DND-41 (cell line): ENCODE data around the gene ZFPM1.

Experiments
- ATAC-seq: fragments of 200-7000 bp; cut with Tn5 transposase; 3 replicates; pipeline ENCODE4 v1.9.1; 2021; ENCODE audit warnings: low read depth; ENCODE audit not compliant: insufficient read depth
- DNase-seq: peaks from one replicate; pipeline ENCODE4 v3.0.0-alpha.2; 2020
- H2AFZ ChIP-seq: 2 replicates; pipeline ENCODE4 v1.6.0; 2012; ENCODE audit warnings: low read depth, low read length
- H3K27ac ChIP-seq: 2 replicates; pipeline ENCODE4 v1.5.1; 2012; ENCODE audit warnings: low read length, inconsistent platforms
- H3K27me3 ChIP-seq: fragments of 200-600 bp; sonication (generic); 2 replicates; pipeline ENCODE4 v1.6.0; 2012; ENCODE audit warnings: low read length, mild to moderate bottlenecking, inconsistent platforms; ENCODE audit not compliant: insufficient read depth, poor library complexity
- H3K36me3 ChIP-seq: 2 replicates; pipeline ENCODE4 v1.5.1; 2012; ENCODE audit warnings: low read length, inconsistent platforms; ENCODE audit not compliant: insufficient read depth
- H3K4me1 ChIP-seq: 2 replicates; pipeline ENCODE4 v1.5.1; 2012; ENCODE audit warnings: mild to moderate bottlenecking, low read length; ENCODE audit not compliant: insufficient read depth
- H3K4me2 ChIP-seq: 2 replicates; pipeline ENCODE4 v1.6.0; 2012; ENCODE audit warnings: mild to moderate bottlenecking, moderate library complexity, low read length, inconsistent platforms; ENCODE audit not compliant: insufficient read depth
- H3K4me3 ChIP-seq, 2 experiments: fragments of 200-600 bp in 1 of 2; shearing (Covaris generic) in 1 of 2; 2 replicates each; pipeline ENCODE4 v1.5.1; 2012 to 2016; ENCODE audit warnings: inconsistent platforms in 2 of 2, low read length in 2 of 2, mild to moderate bottlenecking in 2 of 2, low read depth in 1 of 2, moderate library complexity in 1 of 2
- H3K79me2 ChIP-seq: 2 replicates; pipeline ENCODE4 v1.6.0; 2012; ENCODE audit warnings: low read length, inconsistent platforms; ENCODE audit not compliant: insufficient read depth
- H3K9ac ChIP-seq: 2 replicates; pipeline ENCODE4 v1.6.0; 2012; ENCODE audit warnings: low read depth, mild to moderate bottlenecking, inconsistent platforms, low read length, moderate library complexity
- H3K9me3 ChIP-seq: 2 replicates; pipeline ENCODE4 v1.5.1; 2012; ENCODE audit warnings: low read length, moderate library complexity, mild to moderate bottlenecking, inconsistent platforms; ENCODE audit not compliant: insufficient read depth, severe bottlenecking
- H4K20me1 ChIP-seq: 2 replicates; pipeline ENCODE4 v1.6.0; 2012; ENCODE audit warnings: low read length; ENCODE audit not compliant: insufficient read depth
- EZH2 ChIP-seq: IDR thresholded peaks from 3 replicates; pipeline ENCODE4 v1.6.1; 2012; ENCODE audit warnings: borderline replicate concordance, low read depth, mild to moderate bottlenecking, moderate library complexity, low read length, inconsistent platforms; ENCODE audit not compliant: severe bottlenecking
- TF ChIP-seq, protein P1 (sequence below): IDR thresholded peaks from 2 replicates; pipeline ENCODE4 v1.5.1; 2012; ENCODE audit warnings: borderline replicate concordance, low read length, moderate library complexity, mild to moderate bottlenecking; ENCODE audit not compliant: poor library complexity, severe bottlenecking; ENCODE audit errors: extremely low read depth

The ZFPM1 gene

GRCh38 chr16:88552815-88553214 lies 99.7 kb downstream of the ZFPM1 start:
- H3K36me3 ChIP-seq = no peaks in the 10 kb centered on the region
- H3K9ac ChIP-seq = no peak overlapping the region
- peaks cover 6% of the 10 kb centered on the region for H3K27me3 ChIP-seq
- H3K4me3 ChIP-seq = no peak overlapping the region
- TF ChIP-seq, protein P1, sequence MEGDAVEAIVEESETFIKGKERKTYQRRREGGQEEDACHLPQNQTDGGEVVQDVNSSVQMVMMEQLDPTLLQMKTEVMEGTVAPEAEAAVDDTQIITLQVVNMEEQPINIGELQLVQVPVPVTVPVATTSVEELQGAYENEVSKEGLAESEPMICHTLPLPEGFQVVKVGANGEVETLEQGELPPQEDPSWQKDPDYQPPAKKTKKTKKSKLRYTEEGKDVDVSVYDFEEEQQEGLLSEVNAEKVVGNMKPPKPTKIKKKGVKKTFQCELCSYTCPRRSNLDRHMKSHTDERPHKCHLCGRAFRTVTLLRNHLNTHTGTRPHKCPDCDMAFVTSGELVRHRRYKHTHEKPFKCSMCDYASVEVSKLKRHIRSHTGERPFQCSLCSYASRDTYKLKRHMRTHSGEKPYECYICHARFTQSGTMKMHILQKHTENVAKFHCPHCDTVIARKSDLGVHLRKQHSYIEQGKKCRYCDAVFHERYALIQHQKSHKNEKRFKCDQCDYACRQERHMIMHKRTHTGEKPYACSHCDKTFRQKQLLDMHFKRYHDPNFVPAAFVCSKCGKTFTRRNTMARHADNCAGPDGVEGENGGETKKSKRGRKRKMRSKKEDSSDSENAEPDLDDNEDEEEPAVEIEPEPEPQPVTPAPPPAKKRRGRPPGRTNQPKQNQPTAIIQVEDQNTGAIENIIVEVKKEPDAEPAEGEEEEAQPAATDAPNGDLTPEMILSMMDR = no peak
- no peak for TF ChIP-seq EZH2
- ATAC-seq (no peak), DNase-seq (no peak)
- no peaks in the 10 kb centered on the region for H3K79me2 ChIP-seq
- no peaks in the 10 kb centered on the region for H3K9me3 ChIP-seq
- no peaks in the 10 kb centered on the region; the same call in 1 of the 2 replicates for H4K20me1 ChIP-seq
- H3K4me1 ChIP-seq = no peaks in the 10 kb centered on the region
- H3K4me2 ChIP-seq = no peak overlapping the region
- H2AFZ ChIP-seq = no peak overlapping the region
- no peak overlapping the region for H3K27ac ChIP-seq

DNA sequence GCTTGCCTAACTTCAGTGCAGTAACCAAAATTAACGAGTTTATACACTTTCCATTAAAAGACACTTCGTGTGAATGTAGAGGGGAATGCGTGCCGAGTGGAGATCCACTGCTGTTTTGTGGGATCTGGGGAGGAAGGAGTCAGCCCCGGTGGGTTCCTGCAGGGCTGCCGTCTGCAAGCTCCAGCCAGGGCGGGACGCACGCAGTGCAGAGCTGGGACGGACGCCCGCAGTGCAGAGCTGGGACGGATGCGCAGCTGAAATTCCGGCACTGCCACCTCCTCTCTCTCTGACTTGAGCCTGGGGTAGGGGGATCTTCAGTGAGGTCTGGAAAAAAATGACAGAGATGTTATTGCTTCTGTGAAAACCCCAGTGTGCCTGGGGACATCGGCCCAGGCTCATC lies 100.7 kb downstream of the ZFPM1 start:
- no peak for ATAC-seq
- no peak overlapping the region for H2AFZ ChIP-seq
- no peak overlapping the region for H3K9ac ChIP-seq
- no peaks in the 10 kb centered on the region for H3K4me1 ChIP-seq
- no peak overlapping the region for H3K4me2 ChIP-seq
- H4K20me1 ChIP-seq = no peaks in the 10 kb centered on the region; the same call in 1 of the 2 replicates
- peaks cover 6% of the 10 kb centered on the region for H3K27me3 ChIP-seq
- H3K36me3 ChIP-seq = no peaks in the 10 kb centered on the region
- H3K9me3 ChIP-seq = no peaks in the 10 kb centered on the region
- no peak overlapping the region for H3K4me3 ChIP-seq
- no peaks in the 10 kb centered on the region for H3K79me2 ChIP-seq
- no peak overlapping the region for H3K27ac ChIP-seq
- no peak for TF ChIP-seq EZH2
- TF ChIP-seq, protein P1 = no peak
- DNase-seq = no peak

GRCh38 chr16:88554711-88555264 lies 101.7 kb downstream of the ZFPM1 start:
- H4K20me1 ChIP-seq = no peaks in the 10 kb centered on the region; the same call in 1 of the 2 replicates
- peaks cover 6% of the 10 kb centered on the region for H3K27me3 ChIP-seq
- no peaks in the 10 kb centered on the region for H3K4me1 ChIP-seq
- no peaks in the 10 kb centered on the region for H3K79me2 ChIP-seq
- H3K36me3 ChIP-seq = no peaks in the 10 kb centered on the region
- ATAC-seq = no peak
- H2AFZ ChIP-seq = no peak overlapping the region
- H3K9ac ChIP-seq = no peak overlapping the region
- no peak for TF ChIP-seq EZH2
- TF ChIP-seq, protein P1 = no peak
- no peak for DNase-seq
- H3K4me2 ChIP-seq = no peak overlapping the region
- H3K9me3 ChIP-seq = no peaks in the 10 kb centered on the region
- no peak overlapping the region for H3K4me3 ChIP-seq
- no peak overlapping the region for H3K27ac ChIP-seq
